Smooth muscle cell of the brain vasculature (primary cell): ENCODE results near the gene NFIX.

Experiments used
- DNase-seq: peaks from one replicate; pipeline ENCODE4 v3.0.0-alpha.2; 2012; ENCODE audit warnings: low read depth, low spot score

NFIX gene

GRCh38 chr19:13007292-13008045 is 12.2 kb downstream of the NFIX start:
- DNase-seq = no peak

GRCh38 chr19:13008926-13009787 is 13.9 kb downstream of the NFIX start:
- DNase-seq = no peak

GRCh38 chr19:13010038-13010991 is 15.0 kb downstream of the NFIX start:
- no peak for DNase-seq

- no peak for DNase-seq
Observed at GRCh38 chr19:13010992-13011652, 15.8 kb downstream of the NFIX start.

- DNase-seq = no peak
Observed at GRCh38 chr19:13011653-13012389, 16.5 kb downstream of the NFIX start.

- no peak for DNase-seq
Observed at GRCh38 chr19:13012390-13012689, 17.1 kb downstream of the NFIX start.

GRCh38 chr19:13012690-13013608 is 17.7 kb downstream of the NFIX start:
- DNase-seq = no peak

- no peak for DNase-seq
Observed at GRCh38 chr19:13013649-13014048, 18.4 kb downstream of the NFIX start.

- no peak for DNase-seq
Observed at GRCh38 chr19:13014101-13014920, 19.0 kb downstream of the NFIX start.

GRCh38 chr19:13014921-13015280 is 19.6 kb downstream of the NFIX start:
- DNase-seq = no peak

- DNase-seq = no peak
Observed at GRCh38 chr19:13015361-13016223, 20.3 kb downstream of the NFIX start.

GRCh38 chr19:13016245-13016627 is 21.0 kb downstream of the NFIX start:
- no peak for DNase-seq

- no peak for DNase-seq
Observed at GRCh38 chr19:13016628-13017305, 21.5 kb downstream of the NFIX start.

GRCh38 chr19:13017306-13018034 is 22.2 kb downstream of the NFIX start:
- DNase-seq = no peak

- no peak for DNase-seq
Observed at GRCh38 chr19:13018035-13018914, 23.0 kb downstream of the NFIX start.

- no peak for DNase-seq
Observed at GRCh38 chr19:13019332-13019731, 24.1 kb downstream of the NFIX start.
